GM18519 (cell line): ENCODE data around the gene CD180.

ENCODE experiments used
- ATAC-seq: cut with Tn5 transposase; IDR thresholded peaks from one replicate; pipeline ENCODE4 v1.9.1; 2021; ENCODE audit warnings: mild to moderate bottlenecking, moderate library complexity; ENCODE audit not compliant: unreplicated experiment, low FRiP score

CD180 gene

GRCh38 chr5:67164856-67165525 is 31.6 kb downstream of the CD180 start:
- ATAC-seq: no peak

DNA sequence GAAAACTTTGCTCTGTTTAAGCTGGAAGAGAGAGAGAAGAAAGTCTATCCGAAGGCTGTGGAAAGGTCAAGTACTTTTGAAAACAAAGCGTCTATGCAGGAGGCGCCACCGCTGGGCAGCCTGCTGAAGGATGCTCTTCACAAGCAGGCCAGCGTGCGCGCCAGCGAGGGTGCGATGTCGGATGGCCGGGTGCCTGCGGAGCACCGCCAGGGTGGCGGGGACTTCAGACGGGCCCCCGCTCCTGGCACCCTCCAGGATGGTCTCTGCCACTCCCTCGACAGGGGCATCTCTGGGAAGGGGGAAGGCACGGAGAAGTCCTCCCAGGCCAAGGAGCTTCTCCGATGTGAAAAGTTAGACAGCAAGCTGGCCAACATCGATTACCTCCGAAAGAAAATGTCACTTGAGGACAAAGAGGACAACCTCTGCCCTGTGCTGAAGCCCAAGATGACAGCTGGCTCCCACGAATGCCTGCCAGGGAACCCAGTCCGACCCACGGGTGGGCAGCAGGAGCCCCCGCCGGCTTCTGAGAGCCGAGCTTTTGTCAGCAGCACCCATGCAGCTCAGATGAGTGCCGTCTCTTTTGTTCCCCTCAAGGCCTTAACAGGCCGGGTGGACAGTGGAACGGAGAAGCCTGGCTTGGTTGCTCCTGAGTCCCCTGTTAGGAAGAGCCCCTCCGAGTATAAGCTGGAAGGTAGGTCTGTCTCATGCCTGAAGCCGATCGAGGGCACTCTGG is 32.6 kb downstream of the CD180 start:
- no peak for ATAC-seq

- ATAC-seq: no peak
These were observed 33.3 kb downstream of the CD180 start for GRCh38 chr5:67163231-67163756.

DNA sequence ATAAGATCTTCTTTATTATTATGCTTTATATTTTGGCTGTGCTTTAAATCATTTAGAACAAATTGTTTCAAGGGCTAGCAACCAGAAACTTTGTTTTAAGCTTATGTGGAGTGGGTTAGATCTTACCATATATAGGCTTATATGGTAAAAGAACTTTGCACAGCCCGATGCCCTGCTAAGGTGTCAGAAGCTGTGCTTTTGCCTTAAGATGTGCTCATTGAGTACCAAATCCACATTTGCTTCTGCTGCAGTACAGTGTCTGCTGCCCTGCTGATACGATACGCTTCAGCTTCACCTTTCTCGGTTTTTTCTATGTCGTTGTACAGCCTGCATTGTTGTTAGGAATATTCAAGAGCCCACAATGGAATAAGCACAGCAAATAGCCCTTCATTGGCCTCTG is 34.8 kb downstream of the CD180 start:
- ATAC-seq: no peak

DNA sequence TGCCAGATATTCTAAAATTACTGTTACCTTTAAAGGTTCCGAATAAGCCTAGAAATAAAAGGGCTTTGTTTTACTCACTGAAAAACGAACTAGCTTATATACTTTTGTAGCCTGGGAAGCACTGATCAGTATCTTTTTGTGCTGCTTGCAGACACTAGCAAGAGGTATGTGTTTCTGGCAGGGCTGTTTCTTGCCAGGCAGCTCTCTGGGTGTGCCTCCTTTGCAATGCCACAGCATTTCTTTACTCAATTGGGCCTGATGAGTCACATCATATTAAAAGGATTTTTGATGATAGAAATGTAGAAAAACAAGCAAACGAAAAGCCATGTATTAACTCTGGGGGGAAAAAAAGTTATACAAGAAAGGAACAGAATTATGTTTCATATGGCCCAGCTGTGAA is 35.6 kb downstream of the CD180 start:
- no peak for ATAC-seq

- ATAC-seq: no peak
These were observed 36.3 kb downstream of the CD180 start for GRCh38 chr5:67160272-67160671.

DNA sequence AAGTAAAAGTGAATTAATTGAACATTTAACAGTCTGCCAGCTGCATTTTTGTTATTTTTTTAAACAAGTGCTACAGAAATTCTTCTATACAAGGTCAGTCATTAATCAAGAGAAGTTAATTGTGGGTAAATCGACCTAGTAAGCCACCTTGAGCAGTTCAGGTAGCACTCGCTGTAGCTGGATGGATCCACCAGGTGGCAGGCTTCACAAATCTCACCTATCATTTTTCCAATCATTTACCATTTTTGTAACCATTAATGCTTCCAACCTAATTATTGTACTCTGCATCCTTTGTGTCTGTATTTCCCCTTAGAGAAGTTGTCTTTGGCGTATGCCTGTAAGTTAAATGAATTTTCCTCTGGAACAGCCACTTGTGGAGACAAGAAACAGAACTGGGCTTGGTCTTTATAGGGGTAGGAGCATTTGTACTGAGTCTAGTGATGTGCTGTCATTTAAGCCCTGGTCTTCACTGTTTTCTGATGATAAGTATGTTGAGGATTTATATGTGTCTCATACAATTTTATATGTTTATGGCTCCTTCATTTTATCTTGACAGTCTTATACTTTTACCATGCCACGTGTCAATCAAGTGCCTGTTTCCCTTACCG is 39.5 kb downstream of the CD180 start:
- no peak for ATAC-seq

GRCh38 chr5:67154556-67155206 is 41.9 kb downstream of the CD180 start:
- no peak for ATAC-seq

- ATAC-seq: no peak
These were observed 43.3 kb downstream of the CD180 start for GRCh38 chr5:67153292-67153691.

GRCh38 chr5:67152400-67152799 is 44.2 kb downstream of the CD180 start:
- no peak for ATAC-seq

DNA sequence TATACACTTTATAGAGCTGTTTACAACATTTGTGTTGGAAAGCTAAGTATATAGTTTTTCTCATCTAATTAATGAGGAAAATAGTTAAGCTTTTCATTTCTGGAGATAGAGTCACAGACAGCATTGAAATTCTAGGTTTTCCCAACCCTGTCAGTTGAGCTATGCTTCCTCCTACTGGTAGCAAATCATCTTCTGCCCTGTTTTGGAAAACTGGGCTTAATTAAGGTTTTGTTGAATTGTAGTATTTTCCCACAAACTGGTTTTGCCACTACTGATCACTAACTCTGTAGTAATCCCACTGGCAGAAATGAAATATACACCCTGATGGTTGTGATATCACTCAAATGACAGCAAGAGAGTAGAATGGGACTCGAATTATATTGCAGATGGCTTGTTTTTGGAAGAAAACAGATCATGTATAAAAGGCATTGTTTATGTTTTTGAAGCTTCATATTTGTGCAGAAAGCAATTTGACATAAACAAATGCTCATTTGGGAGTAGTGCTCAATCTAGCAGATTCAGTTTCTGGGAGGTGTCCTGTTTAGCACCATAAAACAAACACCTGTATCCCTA is 46.6 kb downstream of the CD180 start:
- no peak for ATAC-seq

DNA sequence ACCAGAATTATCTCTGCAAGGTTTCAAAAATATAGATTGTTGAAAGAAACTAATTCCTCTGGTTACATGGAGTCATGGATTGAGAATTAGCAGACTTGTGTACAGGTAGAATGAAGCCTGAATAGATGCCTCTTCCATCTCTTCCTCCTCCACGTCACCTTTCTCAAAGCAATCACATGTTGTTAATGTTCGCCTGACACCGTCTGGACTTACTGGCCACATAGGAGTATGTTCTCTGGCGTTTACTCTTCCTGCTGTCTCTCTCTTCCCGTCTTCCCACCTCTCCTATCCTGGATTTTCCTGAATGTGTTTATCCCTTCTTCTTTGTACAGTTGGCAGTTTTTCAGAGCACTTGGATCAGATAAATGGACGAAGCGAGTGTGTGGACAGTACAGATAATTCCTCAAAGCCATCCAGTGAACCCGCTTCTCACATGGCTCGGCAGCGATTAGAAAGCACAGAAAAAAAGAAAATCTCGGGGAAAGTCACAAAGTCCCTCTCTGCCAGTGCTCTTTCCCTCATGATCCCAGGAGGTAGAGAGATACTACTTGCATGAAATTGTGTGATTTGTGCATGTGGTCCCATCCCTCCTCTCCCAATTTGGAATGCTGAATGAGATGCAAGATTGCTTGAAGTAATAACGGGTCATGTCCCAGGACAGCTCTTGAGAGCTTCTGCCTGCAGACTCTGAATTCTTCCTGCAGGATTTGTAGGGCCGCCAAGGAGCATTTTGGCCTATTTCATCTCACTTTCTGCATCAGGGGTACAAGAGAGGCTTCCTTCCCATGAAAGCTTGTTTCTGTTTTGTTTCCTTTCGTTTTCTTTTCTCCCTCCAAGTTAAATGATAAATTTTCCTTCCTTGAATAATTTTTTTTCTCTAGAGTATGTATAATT is 47.3 kb downstream of the CD180 start:
- no peak for ATAC-seq

GRCh38 chr5:67147760-67148159 is 48.8 kb downstream of the CD180 start:
- no peak for ATAC-seq

DNA sequence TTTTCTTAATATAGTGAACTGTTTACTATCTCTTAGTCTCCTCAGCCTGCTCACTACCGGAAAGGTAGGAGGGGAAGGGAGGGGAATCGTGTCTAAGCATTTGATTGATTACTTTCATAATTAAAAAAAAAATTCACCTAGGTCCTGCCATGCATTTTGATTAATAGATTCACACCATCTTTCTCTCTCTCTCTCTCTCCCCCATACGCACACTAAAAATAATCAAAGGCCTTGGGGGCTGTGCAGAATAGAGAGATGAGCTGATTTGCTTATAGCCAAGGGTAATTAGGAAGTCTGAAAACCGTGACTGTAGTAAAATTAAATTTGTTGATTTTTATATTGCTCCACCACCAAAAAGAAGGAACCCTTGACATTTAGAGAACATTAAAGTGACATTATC is 49.6 kb downstream of the CD180 start:
- ATAC-seq: no peak

GRCh38 chr5:67146574-67146973 is 50.0 kb downstream of the CD180 start:
- no peak for ATAC-seq

- no peak for ATAC-seq
These were observed 52.4 kb downstream of the CD180 start for GRCh38 chr5:67144183-67144639.

DNA sequence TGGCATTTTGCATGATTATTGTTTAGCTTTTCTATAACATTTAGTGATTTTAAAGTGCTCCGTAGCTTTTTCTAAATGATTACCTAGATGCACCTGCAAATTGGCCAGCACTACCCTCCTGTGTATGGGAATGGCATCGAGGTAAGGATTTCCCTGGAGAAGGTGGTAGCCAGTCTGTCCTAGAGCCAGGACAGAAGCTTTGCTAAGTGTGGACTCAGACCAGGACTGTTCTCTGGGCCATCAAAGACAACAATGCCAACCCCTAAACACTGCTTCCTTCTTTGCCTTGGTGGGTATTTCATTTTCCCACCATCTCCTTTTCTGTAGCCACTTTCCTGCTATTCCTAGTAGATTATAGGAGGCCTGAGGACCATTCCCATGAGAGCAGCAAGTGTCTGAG is 53.0 kb downstream of the CD180 start:
- no peak for ATAC-seq

DNA sequence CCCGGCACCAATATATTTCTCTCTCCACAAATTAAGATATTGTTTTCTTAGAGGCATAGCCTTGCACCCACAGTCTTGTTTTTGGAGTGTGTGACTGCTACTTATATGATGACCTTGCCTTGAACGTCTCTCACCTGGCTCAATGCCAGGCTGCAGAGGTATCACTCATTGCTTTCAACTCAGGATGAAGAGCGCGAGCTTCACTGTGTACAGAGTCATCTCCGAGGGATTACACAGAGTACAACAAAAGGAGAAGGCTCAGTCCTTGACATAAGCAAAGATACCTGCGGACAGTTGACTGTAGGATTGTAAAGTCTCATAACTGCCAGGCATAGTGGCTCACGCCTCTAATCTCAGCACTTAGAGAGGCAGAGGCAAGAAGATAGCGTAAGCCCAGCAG is 53.8 kb downstream of the CD180 start:
- ATAC-seq: no peak

DNA sequence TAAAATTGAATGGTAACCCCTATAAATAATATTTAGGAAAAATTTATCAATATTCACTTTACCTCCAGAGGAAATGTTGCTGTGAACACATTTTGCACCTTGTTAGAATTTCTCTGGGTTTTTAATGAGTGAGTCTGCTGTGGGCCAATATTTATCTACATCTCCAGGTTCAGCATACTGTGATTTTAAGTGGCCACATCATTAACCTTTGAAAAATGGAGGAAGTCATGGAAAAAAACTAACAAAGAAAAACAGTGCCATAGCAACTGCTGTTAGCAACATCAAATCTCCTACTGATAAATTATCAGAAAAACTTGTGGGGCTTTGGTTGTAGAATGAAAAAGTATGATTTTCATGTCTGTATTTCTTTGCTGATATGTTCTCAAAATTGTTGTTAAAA is 55.0 kb downstream of the CD180 start:
- ATAC-seq: no peak

- no peak for ATAC-seq
These were observed 56.2 kb downstream of the CD180 start for GRCh38 chr5:67140413-67140812.
